ENCODE measurements around the gene NPHP3.

DNA sequence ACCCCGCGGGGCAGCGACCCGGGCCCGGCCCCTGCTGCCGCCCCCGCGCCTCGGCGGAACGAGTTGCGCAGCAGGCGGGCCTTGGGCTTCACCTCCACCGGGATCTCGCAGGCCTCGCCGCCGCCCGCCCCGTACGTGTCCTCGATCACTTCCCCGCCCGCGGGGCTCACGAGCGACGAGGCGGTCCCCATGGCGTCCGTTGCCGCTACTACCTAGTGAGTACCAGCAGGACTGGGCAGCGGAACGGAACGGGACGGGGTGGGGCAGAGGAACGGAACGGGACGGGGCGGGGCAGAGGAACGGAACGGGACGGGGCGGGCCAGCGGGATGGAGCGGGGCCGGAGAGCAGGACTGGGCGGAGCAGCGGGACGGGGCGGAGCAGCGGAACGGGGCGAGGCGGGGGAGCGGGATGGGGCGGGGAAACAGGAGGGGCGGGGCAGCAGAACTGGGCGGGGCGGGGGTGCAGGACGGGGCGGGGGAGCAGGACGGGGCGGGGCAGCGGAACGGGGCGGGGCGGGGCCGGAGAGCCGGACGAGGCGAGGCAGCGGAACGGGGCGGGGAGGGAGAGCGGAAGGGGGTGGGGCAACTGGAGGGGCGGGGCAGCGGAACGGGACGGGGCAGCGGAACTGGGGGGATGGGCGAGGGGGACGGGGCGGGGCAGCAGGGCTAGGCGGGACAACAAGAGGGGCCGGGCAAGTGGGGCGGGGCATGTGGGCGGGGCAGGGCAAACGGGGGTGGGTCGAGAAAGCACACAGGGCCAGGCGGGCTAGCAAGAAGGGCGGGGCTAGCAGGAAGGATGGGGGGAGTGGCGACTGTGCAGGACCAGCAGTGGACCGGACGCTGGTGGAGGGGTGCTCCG, at the start of gene NPHP3:
- TF ChIP-seq, protein P1, sequence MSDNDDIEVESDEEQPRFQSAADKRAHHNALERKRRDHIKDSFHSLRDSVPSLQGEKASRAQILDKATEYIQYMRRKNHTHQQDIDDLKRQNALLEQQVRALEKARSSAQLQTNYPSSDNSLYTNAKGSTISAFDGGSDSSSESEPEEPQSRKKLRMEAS (IDR thresholded peaks at IDR 0.05): no peak
- TF ChIP-seq, protein P2, sequence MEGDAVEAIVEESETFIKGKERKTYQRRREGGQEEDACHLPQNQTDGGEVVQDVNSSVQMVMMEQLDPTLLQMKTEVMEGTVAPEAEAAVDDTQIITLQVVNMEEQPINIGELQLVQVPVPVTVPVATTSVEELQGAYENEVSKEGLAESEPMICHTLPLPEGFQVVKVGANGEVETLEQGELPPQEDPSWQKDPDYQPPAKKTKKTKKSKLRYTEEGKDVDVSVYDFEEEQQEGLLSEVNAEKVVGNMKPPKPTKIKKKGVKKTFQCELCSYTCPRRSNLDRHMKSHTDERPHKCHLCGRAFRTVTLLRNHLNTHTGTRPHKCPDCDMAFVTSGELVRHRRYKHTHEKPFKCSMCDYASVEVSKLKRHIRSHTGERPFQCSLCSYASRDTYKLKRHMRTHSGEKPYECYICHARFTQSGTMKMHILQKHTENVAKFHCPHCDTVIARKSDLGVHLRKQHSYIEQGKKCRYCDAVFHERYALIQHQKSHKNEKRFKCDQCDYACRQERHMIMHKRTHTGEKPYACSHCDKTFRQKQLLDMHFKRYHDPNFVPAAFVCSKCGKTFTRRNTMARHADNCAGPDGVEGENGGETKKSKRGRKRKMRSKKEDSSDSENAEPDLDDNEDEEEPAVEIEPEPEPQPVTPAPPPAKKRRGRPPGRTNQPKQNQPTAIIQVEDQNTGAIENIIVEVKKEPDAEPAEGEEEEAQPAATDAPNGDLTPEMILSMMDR (IDR thresholded peaks at IDR 0.05; ENCODE audit: low read depth, low read length, missing input control): no peak
- TF ChIP-seq EGR1 (IDR thresholded peaks at IDR 0.05; ENCODE audit: low read depth in 2 of 2) (no peak), RAD21 (IDR thresholded peaks at IDR 0.05) (no peak)

Data from liver (tissue), 3 donors.